Fibroblast of mammary gland (primary cell): ENCODE data around the gene SVOP.

Experiments
- DNase-seq: peaks from one replicate; pipeline ENCODE4 v3.0.0-alpha.2; 2010; ENCODE audit warnings: low read depth
- H3K4me3 ChIP-seq: 2 replicates; pipeline ENCODE4 v1.5.1; 2011; ENCODE audit warnings: low read depth, mild to moderate bottlenecking, low read length, moderate library complexity; ENCODE audit not compliant: control insufficient read depth
- CTCF ChIP-seq: conservative IDR thresholded peaks from 2 replicates; pipeline ENCODE4 v1.5.1; 2011; ENCODE audit warnings: low read depth, low read length, inconsistent platforms; ENCODE audit not compliant: control insufficient read depth, insufficient read depth

The SVOP gene

DNA sequence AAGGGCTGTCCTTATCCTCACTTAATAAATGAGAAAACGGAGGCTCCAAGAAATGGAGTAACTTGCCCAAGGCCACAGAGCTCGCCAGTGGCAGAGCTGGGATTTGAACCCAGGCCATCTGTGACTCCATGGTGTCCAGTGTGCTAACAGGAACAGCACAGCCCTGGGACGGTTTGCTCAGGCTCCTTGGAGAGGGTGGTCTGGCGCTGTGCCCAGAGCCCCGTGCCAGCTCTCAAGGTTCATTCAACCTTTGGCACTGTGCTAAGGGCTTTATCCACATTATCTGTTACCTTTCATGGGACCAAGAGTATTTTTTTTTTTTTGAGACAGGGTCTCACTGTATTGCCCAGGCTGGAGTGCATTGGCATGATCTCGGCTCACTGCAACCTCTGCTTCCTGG is 132.8 kb downstream of the SVOP start:
- no peak overlapping the region for H3K4me3 ChIP-seq
- TF ChIP-seq CTCF = no peak
- DNase-seq = no peak

GRCh38 chr12:108886873-108887629 is 133.8 kb downstream of the SVOP start:
- no peak for TF ChIP-seq CTCF
- H3K4me3 ChIP-seq = no peak overlapping the region
- no peak for DNase-seq

DNA sequence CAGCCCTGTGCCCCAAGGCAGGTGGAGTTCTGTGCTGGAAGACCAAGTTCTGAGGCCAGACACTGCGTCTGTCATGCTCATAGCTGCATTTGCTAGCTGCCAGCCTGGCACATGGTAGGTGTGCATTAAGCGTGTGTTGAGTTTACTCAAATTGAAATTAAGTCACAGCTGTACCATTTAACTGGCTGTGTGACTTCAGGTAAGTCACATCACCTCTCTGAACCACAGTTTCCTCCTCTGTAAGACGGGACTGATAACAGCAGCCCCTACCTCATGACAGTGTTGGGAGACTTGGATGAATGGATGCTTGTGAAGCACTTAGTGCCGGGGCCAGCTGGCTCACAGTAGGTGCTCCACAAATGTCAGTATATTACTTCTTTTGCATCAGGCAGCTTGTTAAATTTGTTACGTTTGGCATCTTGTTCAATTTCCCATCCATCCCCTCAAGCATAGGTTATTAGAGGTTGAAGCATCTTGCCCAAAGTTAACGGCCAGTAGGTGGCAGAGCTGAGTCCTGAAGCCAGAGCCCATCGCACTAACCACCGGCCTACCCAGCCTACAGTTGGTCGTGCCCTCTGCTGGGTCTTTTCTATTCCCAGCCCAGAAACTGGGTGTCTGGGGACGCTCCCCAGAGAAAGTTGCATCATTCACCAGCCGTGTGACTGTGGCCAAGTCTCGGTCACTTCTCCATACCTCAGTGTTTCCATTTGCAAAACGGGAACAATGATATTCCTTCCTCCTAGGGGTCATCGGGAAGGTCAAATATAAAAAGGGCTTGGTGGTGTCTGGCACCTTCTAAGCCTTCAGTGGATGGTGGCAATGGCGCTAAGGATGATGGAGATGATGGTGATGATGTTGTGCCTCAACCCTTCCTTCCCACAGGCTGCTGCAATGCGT is 136.5 kb downstream of the SVOP start:
- TF ChIP-seq CTCF = peak; percentile 66
- no peak overlapping the region for H3K4me3 ChIP-seq
- peak; percentile 42 for DNase-seq

GRCh38 chr12:108881953-108882352 is 138.9 kb downstream of the SVOP start:
- TF ChIP-seq CTCF = no peak
- DNase-seq = no peak
- H3K4me3 ChIP-seq = no peak overlapping the region

DNA sequence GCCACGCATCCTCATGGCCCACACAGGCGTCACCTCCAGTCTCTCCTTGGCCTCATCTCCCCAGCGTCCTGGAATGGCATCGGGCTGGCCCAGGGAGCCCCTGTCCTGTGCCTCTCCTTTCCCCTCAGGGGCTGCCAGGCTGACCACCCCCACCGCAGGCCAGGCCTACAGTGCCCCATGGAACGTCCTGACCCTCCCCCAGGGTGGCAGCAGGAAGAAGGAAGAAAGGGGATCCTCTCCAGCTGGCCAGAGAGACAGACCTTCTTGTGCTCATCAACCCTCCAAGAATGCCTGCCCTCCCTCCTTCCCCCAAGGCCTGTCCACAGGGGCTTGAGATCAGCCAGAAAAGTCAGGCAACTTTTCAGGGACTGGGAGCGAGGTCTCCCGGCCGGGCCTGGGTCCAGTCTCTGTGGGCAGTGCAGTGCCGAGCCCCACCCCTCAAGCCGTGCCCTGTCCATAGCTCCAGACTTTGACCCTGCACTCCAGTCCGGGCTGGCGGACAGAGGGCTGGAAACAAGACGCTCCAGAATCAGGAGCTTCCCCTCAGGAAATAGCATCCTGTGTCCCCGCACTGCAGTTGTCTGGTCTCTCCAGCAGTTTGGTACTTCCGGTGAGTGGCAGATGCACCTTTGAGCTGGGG is 141.1 kb downstream of the SVOP start, which contains the start of gene DAO:
TSS of gene DAO (plus strand) at position 478 of the 640 bp plus-strand sequence. CDS start 4,915 bp downstream, outside the sequence.
- no peak for TF ChIP-seq CTCF
- no peak for DNase-seq
- no peak within 1 kb of the TSS for H3K4me3 ChIP-seq

DNA sequence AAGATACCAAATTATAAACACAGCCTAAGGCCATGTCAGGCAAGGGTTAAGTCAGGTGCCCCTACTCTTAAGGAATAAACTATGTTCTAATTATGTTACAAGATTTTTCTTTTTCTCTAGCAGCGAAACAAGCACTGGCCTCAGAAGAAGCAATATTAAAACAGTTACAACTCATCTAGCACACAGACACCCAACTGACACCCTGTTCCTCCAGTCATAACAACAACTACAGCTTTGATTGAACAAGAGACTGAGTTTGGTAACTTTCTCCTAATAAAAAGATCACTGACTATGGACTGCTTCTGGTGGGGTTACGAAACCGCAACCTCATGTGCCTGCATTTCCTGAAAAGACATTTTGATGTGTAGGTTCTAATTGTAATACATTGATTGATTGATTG is 144.3 kb downstream of the SVOP start:
- TF ChIP-seq CTCF = no peak
- no peak overlapping the region for H3K4me3 ChIP-seq
- no peak for DNase-seq
